Vagina (tissue), 2 donors: ENCODE results near the gene S100B.

Source experiments
- POLR2A ChIP-seq, 2 donors: fragments of 450-650 bp; IDR thresholded peaks; one replicate each; pipeline ENCODE4 v1.6.1; 2017; ENCODE audit warnings: antibody characterized with exemption in 2 of 2, mild to moderate bottlenecking in 2 of 2, moderate library complexity in 2 of 2
- TF ChIP-seq, protein P1 (sequence below), 3 experiments: fragments of 450-650 bp in 2 of 3; fragments of 200-600 bp in 1 of 3; sonication (generic) in 1 of 3; IDR thresholded peaks; one replicate each; pipeline ENCODE4 v1.5.1; 2017 to 2019; ENCODE audit warnings: antibody characterized with exemption in 3 of 3, mild to moderate bottlenecking in 2 of 3, moderate library complexity in 2 of 3

DNA sequence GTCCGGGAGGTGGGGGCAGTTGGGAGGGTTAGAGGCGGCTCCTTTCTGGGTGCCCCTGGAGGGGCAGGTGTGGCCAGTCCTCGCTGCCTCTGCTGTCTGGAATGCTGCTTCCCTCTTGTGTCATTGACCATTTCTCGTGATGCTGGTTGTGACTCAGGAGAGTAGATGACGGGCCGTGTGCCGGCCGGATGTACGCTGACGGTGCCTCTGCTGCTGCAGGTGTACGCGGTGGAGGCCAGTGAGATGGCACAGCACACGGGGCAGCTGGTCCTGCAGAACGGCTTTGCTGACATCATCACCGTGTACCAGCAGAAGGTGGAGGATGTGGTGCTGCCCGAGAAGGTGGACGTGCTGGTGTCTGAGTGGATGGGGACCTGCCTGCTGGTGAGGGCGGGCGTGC is 44.5 kb upstream of the S100B start:
- TF ChIP-seq, protein P1, sequence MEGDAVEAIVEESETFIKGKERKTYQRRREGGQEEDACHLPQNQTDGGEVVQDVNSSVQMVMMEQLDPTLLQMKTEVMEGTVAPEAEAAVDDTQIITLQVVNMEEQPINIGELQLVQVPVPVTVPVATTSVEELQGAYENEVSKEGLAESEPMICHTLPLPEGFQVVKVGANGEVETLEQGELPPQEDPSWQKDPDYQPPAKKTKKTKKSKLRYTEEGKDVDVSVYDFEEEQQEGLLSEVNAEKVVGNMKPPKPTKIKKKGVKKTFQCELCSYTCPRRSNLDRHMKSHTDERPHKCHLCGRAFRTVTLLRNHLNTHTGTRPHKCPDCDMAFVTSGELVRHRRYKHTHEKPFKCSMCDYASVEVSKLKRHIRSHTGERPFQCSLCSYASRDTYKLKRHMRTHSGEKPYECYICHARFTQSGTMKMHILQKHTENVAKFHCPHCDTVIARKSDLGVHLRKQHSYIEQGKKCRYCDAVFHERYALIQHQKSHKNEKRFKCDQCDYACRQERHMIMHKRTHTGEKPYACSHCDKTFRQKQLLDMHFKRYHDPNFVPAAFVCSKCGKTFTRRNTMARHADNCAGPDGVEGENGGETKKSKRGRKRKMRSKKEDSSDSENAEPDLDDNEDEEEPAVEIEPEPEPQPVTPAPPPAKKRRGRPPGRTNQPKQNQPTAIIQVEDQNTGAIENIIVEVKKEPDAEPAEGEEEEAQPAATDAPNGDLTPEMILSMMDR (IDR thresholded peaks at IDR 0.05) = no peak
- no peak for TF ChIP-seq POLR2A (IDR thresholded peaks at IDR 0.05)
